ENCODE data around the gene EVL.

Gene EVL

DNA sequence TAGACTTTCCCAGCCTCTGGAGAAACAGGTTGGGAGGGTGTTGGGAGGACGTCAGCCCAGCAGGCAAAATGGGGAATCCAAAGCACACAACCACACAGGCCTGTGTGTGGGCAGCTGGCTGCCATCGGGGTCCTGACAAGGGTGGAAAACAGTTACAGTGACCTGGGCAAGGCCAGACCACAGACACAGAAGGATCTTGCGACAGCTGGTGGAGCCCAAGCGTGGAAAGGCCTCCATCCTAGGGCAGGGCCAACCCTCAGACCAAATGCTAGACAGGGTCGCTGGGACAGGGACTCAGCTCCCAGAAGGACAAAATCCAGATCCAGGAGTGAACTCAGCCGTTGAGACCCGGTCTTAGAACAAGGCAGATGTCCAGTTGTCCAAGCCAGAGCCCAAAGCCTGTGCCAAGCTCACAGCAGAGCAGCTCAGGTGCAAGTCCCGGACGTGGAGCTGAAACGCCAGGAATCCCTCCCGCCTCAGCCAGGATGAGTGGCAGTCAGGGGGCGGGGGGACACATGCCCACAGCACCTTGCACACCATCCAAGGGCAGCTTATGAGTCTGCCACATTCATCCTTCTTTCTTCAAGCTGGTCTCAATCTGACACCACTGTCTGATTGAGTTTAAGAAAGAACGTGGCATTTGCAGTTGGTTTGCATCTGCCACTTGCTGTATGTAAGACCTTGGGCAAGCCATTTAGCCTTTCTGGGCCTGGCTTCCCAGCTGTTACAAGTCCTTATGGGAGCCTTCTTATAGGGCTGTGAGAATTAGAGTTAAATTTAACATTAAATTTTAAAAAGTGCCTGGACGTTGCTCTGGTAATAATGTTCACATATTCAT is 56.6 kb downstream of the EVL start:
- no peak for ATAC-seq
- TF ChIP-seq ZNF8 (CRISPR knock-in tag; IDR thresholded peaks at IDR 0.05) (no peak), ESRRG (CRISPR knock-in tag; IDR thresholded peaks at IDR 0.05) (no peak), ARNTL (CRISPR knock-in tag; IDR thresholded peaks at IDR 0.05; ENCODE audit: borderline replicate concordance, low read depth) (no peak), ZNF70 (CRISPR knock-in tag; IDR thresholded peaks at IDR 0.05) (no peak), ZFP3 (CRISPR knock-in tag; IDR thresholded peaks at IDR 0.05) (no peak), OSR1 (CRISPR knock-in tag; IDR thresholded peaks at IDR 0.05) (no peak), GLIS3 (CRISPR knock-in tag; IDR thresholded peaks at IDR 0.05) (no peak), ZC3H10 (CRISPR knock-in tag; IDR thresholded peaks at IDR 0.05) (no peak), TOX (CRISPR knock-in tag; IDR thresholded peaks at IDR 0.05; ENCODE audit: borderline replicate concordance) (no peak), RARB (CRISPR knock-in tag; IDR thresholded peaks at IDR 0.05) (no peak), TCF4 (CRISPR knock-in tag; IDR thresholded peaks at IDR 0.05; ENCODE audit: borderline replicate concordance) (no peak), ZNF565 (CRISPR knock-in tag; conservative IDR thresholded peaks at IDR 0.05; ENCODE audit: low read depth) (no peak), ZFP30 (CRISPR knock-in tag; IDR thresholded peaks at IDR 0.05) (no peak)
- TF ChIP-seq, protein P1, sequence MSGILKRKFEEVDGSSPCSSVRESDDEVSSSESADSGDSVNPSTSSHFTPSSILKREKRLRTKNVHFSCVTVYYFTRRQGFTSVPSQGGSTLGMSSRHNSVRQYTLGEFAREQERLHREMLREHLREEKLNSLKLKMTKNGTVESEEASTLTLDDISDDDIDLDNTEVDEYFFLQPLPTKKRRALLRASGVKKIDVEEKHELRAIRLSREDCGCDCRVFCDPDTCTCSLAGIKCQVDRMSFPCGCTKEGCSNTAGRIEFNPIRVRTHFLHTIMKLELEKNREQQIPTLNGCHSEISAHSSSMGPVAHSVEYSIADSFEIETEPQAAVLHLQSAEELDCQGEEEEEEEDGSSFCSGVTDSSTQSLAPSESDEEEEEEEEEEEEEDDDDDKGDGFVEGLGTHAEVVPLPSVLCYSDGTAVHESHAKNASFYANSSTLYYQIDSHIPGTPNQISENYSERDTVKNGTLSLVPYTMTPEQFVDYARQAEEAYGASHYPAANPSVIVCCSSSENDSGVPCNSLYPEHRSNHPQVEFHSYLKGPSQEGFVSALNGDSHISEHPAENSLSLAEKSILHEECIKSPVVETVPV (CRISPR knock-in tag; IDR thresholded peaks at IDR 0.05) = no peak
- TF ChIP-seq, protein P2, sequence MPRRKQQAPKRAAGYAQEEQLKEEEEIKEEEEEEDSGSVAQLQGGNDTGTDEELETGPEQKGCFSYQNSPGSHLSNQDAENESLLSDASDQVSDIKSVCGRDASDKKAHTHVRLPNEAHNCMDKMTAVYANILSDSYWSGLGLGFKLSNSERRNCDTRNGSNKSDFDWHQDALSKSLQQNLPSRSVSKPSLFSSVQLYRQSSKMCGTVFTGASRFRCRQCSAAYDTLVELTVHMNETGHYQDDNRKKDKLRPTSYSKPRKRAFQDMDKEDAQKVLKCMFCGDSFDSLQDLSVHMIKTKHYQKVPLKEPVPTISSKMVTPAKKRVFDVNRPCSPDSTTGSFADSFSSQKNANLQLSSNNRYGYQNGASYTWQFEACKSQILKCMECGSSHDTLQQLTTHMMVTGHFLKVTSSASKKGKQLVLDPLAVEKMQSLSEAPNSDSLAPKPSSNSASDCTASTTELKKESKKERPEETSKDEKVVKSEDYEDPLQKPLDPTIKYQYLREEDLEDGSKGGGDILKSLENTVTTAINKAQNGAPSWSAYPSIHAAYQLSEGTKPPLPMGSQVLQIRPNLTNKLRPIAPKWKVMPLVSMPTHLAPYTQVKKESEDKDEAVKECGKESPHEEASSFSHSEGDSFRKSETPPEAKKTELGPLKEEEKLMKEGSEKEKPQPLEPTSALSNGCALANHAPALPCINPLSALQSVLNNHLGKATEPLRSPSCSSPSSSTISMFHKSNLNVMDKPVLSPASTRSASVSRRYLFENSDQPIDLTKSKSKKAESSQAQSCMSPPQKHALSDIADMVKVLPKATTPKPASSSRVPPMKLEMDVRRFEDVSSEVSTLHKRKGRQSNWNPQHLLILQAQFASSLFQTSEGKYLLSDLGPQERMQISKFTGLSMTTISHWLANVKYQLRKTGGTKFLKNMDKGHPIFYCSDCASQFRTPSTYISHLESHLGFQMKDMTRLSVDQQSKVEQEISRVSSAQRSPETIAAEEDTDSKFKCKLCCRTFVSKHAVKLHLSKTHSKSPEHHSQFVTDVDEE (CRISPR knock-in tag; IDR thresholded peaks at IDR 0.05) = no peak
- TF ChIP-seq, protein P3, sequence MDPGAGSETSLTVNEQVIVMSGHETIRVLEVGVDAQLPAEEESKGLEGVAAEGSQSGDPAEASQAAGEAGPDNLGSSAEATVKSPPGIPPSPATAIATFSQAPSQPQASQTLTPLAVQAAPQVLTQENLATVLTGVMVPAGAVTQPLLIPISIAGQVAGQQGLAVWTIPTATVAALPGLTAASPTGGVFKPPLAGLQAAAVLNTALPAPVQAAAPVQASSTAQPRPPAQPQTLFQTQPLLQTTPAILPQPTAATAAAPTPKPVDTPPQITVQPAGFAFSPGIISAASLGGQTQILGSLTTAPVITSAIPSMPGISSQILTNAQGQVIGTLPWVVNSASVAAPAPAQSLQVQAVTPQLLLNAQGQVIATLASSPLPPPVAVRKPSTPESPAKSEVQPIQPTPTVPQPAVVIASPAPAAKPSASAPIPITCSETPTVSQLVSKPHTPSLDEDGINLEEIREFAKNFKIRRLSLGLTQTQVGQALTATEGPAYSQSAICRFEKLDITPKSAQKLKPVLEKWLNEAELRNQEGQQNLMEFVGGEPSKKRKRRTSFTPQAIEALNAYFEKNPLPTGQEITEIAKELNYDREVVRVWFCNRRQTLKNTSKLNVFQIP (CRISPR knock-in tag; IDR thresholded peaks at IDR 0.05; ENCODE audit: borderline replicate concordance, low read depth) = no peak
- TF ChIP-seq, protein P4, sequence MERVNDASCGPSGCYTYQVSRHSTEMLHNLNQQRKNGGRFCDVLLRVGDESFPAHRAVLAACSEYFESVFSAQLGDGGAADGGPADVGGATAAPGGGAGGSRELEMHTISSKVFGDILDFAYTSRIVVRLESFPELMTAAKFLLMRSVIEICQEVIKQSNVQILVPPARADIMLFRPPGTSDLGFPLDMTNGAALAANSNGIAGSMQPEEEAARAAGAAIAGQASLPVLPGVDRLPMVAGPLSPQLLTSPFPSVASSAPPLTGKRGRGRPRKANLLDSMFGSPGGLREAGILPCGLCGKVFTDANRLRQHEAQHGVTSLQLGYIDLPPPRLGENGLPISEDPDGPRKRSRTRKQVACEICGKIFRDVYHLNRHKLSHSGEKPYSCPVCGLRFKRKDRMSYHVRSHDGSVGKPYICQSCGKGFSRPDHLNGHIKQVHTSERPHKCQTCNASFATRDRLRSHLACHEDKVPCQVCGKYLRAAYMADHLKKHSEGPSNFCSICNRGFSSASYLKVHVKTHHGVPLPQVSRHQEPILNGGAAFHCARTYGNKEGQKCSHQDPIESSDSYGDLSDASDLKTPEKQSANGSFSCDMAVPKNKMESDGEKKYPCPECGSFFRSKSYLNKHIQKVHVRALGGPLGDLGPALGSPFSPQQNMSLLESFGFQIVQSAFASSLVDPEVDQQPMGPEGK (CRISPR knock-in tag; IDR thresholded peaks at IDR 0.05; ENCODE audit: borderline replicate concordance) = no peak

DNA sequence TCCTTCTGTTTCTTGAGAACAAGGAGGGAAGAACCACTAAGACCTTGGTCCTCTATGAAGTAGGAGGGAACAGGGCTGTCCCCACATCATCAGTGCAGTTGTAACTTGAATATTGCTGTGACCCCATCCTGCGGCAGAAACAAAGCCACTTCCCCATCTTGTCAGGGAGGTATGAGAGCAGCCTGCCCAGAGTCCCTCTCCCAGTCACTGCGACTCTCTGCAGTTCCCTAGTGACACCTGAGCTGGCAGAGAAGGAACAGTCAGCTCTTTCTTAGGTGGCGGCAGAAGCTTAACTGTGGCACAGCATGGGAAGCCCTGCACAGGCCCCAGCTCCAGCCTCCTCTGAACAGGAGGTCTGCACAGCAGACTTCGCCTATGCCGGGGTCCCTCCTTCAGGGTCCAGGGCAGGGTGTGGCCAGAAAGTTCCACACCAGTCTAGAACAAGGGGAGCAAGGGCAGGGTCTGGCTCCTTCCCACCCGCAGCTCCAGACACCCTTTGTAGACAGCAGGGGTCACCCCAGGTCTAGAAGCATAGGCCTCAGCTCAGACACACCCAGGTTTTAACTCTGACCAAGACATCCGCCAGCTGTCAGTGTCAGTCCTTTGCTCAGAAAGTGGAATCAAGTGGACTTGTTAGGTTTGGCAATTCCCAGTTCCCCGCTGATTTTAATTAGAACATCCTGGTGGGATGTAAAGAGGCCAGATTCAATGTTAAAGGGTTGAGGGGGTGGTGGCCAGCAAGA is 57.4 kb downstream of the EVL start:
- no peak for ATAC-seq
- TF ChIP-seq ZNF565 (CRISPR knock-in tag; conservative IDR thresholded peaks at IDR 0.05; ENCODE audit: low read depth) (no peak), CSDC2 (CRISPR knock-in tag; IDR thresholded peaks at IDR 0.05) (no peak), BACH2 (CRISPR knock-in tag; IDR thresholded peaks at IDR 0.05; ENCODE audit: borderline replicate concordance) (no peak), OSR1 (CRISPR knock-in tag; IDR thresholded peaks at IDR 0.05) (no peak), TOX (CRISPR knock-in tag; IDR thresholded peaks at IDR 0.05; ENCODE audit: borderline replicate concordance) (no peak), ZNF8 (CRISPR knock-in tag; IDR thresholded peaks at IDR 0.05) (no peak), ZC3H10 (CRISPR knock-in tag; IDR thresholded peaks at IDR 0.05) (no peak), ESRRG (CRISPR knock-in tag; IDR thresholded peaks at IDR 0.05) (no peak)
- TF ChIP-seq, protein P3 (CRISPR knock-in tag; IDR thresholded peaks at IDR 0.05; ENCODE audit: borderline replicate concordance, low read depth) = no peak
- TF ChIP-seq, protein P4 (CRISPR knock-in tag; IDR thresholded peaks at IDR 0.05; ENCODE audit: borderline replicate concordance) = no peak
- TF ChIP-seq, protein P5, sequence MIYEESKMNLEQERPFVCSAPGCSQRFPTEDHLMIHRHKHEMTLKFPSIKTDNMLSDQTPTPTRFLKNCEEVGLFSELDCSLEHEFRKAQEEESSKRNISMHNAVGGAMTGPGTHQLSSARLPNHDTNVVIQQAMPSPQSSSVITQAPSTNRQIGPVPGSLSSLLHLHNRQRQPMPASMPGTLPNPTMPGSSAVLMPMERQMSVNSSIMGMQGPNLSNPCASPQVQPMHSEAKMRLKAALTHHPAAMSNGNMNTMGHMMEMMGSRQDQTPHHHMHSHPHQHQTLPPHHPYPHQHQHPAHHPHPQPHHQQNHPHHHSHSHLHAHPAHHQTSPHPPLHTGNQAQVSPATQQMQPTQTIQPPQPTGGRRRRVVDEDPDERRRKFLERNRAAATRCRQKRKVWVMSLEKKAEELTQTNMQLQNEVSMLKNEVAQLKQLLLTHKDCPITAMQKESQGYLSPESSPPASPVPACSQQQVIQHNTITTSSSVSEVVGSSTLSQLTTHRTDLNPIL (CRISPR knock-in tag; IDR thresholded peaks at IDR 0.05; ENCODE audit: low read depth) = no peak
- TF ChIP-seq, protein P1 (CRISPR knock-in tag; IDR thresholded peaks at IDR 0.05) = no peak

All from SK-N-SH treated with all-trans-retinoic acid at 6 μM for 48 hours (cell line).